HG03571 (cell line): ENCODE data around the gene POU2F3.
"Not testable (repeated sequence)": the region's sequence is repeated elsewhere in the genome, so short reads cannot be mapped to it uniquely, and the experiment has no call there.

Experiments
- ATAC-seq: cut with Tn5 transposase; IDR thresholded peaks from one replicate; pipeline ENCODE4 v1.9.1; 2021; ENCODE audit not compliant: unreplicated experiment

The POU2F3 gene

DNA sequence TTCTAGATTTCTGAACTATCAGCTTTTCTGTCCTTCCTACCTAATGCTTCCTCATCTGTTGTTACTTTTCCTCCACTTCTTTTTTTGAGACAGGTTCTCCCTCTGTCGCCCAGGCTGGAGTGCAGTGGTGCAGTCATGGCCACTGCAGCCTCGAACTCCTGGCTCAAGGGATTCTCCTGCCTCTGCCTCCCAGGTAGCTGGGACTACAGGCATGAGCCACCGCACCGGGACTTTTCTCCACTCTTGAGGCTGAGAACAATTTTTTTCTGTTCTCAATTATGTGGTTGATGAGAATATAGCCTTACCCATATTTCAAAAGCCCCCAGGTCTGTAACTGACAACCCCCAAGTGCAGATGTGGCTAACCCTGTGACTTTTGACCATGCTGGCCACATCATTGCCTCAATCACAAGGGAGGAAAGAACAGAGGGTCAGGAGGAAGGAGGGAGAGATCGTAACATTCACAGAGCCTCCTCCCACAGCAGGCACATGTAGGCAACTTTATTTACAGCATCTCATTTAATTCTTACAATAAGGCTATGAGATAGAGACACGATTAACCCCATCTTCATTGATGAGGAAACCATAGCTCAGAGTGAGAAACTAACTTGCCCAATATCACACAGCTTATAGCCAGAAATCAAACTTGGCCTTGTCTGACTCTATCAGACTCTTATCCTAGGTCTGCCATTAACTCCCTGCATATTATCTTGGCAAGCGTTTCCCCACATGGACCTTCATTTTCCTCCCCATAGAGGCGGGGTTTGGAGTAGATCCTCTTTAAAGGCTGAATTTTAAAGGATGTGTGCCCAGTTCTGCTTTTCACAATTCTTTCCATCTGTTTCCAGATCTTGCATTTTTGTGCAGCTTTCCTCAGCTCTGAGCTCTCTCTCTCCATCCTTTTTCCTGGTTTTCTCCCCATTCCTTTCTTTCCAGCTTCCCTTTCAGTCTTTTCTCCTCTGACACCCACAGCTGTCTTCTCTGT lies 9.6 kb downstream of the POU2F3 start:
- no peak for ATAC-seq

DNA sequence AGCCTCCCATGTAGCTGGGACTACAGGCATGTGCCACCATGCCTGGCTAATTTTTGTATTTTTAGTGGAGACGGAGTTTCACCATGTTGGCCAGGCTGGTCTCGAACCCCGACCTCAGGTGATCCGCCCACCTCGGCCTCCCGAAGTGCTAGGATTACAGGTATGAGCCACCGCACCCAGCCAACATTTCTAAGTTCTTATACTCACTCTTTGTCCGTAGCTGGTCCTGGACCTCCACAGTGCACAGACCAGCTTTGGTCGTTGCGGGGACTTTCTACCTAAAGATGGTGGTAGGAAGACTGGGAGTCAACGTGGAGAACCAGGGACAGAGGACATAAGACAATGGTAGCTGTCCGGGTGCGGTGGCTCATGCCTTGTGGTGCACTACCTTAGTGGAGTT lies 13.4 kb downstream of the POU2F3 start:
- ATAC-seq, result not testable (repeated sequence)

DNA sequence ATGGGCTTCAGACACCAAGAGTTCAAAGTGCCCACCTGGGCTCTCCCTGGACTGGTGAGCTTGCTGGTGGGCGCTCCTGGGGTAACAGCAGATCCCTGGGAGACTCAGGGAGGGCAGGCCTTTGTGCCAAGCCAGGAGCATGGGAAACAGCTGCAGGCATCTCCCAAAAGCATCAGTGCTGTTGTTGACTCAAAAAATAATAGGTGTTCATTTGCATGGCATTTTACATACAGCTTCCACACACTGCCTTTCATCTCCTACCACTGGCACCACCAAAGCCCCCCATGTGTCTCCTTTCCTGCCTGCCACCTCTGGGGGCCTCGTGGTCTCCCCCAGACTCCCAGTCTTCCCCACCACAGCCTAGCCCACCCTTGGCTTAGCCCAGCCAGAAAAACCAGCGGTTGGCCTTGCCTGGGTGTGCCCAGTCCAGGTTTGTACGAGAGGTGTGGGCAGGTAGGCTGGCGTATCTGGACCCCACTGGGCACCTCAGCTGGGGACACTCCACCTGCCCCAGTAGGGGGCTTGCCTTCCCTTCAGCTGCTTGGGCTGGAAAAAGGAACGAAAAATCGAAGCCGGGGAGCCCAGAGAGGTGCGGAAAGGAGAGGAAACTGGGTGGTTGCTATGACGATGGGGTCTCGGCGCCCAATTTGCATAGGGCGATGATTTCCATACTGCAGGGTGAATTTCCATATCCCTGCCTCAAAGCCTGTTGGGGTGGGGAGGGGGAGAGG lies 15.0 kb downstream of the POU2F3 start:
- no peak for ATAC-seq

DNA sequence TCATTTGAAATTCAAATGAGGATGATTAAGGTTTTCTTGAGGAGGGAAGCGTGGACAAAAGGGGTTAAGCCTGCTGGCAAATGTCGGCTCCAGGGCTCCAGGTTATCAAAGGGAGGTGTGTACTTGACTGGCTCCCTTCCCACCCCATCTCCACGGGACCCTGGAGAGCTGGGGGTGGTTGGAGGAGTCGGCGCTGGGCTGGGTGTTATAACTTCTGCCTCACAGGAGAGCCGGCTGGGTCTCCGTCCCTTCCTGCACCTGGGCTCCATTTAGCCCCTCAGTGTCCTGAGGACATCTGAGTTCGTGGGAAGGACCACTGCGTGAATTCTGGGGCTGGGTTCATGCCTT lies 15.6 kb downstream of the POU2F3 start:
- no peak for ATAC-seq

DNA sequence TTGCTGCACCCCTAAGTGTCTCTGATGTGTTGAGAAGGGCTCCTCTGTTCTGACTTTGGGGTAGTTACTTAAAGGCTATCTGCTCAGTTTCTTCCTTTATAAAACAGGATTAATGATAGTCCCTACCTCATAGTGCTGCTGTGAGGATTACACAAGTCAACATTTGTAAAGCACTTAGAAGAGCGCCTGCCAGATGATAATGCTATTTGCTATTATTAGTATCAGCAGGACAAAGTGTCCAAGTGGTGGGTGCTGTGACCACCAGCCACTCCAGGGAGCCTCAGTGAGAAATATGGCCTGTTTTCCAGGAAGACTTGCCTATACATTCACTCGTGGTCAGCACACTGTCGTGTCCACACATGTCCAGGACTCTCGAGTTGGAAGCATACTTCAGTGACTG lies 16.2 kb downstream of the POU2F3 start:
- no peak for ATAC-seq

DNA sequence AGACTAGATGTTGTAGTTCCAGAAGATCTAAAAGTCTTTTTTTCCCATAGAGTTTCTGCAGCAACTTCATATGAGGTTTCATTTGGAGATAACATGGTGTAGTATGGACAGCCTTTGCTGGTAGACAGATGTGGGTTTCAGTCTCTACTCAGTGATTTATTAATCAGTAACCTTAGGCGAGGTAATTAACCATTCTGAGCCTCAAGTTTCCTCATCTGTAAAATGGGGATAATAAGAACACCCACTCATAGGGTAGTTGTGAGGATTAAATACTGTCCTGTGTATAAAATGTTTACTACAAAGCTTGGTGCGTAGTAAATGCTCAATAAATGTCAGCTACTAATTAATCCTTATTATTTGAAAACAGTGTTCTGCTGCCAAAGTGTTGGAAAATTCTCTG lies 16.8 kb downstream of the POU2F3 start:
- ATAC-seq, result no peak

DNA sequence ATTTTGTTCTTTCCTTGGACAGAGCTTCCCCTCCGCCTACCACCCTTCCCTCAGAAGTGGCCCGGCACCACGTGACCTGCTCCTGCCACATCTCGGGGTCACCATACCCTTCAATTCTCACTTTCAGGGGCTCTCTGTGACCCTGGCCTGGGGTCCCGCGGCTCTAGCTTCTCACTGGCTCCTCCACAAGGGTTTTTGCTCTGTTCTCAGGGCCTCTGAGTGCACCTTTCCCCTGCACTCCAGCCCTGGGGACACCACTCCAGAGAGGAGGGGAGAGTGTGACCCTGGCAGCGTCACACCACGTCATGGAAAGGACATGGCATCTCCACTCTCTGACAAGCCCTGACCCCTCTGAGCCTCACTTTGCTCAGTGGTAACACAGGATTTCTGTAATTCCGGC lies 17.4 kb downstream of the POU2F3 start:
- ATAC-seq, result no peak

DNA sequence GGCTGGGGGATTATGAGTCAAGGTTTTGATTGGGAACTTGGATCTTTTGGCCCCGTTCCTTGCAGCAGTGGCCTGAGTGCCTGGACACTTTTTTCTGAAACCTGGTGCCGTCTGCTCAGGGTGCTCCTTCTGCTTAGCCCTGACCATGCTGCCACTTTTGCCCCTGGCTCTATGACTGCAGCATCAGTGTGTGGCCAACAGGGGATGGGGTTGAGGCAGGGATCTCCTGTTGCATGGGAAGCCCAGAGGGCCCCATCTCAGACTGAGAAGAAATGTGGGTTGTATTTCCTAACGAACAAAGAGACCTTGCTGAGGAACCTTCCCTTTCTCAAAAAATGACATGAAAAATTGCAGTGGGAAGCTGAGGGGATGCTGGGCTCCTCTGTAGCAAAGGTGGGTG lies 18.7 kb downstream of the POU2F3 start:
- ATAC-seq, result no peak

DNA sequence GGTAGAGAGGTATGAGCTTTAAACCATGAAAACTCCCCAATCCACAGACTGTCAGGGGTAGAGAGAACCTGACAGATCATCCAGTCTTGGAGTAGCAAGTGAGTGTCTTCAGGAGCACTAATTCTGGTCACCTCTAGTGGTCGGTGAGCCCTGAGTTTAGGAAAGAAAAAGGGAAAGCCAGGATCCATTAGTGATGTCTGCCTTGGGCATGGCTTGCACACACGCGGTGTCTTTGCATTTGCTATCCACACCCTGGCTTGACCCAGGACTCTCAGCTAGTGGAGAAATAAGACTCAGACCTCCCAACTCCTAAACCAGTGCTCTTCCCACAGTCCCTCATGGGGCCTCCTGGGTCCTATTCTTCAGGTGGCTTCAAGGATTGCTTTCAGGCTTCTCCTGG lies 19.3 kb downstream of the POU2F3 start:
- ATAC-seq, result no peak

DNA sequence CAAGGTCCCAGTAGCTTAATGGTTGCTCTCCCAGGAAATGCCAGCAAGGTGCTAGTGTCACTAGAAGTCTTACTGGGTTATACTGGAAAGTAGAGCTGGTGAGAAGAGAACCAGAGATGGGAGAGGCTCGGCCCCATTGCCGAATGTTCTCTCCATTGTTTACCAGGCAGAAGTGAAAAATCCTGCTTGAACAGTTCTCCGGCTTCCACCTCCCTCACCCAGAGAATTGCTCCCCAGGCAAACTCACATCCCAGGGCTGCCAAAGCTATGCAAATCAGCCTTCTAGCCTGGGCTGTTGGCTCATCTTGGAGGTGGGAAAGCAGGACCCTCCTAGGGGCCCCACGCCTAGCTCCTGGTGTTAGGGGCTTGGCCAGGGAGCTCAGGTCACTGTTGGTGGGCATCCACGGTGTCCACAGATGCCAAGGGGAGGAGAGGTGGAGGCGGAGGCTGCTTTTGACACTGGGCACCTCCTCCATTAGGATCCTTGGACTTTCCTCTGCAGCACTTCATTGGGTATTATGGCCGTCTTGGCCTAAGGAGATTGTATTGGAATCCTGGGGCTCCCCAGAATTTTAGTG lies 20.1 kb downstream of the POU2F3 start:
- no peak for ATAC-seq

DNA sequence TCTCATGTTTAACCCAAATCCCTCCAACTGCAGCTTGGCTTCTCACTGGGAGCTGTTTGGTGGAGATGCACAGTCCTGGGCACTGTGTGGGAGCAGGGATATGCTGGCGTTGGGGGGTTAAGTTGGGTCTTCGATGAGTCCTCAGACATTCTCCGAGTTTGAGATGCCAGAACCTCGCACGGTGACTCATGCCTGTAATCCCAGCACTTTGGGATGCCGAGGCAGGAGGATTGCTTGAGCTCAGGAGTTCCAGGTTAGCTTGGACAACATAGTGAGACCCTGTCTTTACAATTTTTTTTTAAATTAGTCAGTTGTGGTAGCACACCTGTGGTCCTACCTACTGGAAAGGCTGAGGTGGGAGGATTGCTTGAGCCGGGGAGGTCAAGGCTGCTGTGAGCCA lies 20.7 kb downstream of the POU2F3 start:
- ATAC-seq, result no peak

DNA sequence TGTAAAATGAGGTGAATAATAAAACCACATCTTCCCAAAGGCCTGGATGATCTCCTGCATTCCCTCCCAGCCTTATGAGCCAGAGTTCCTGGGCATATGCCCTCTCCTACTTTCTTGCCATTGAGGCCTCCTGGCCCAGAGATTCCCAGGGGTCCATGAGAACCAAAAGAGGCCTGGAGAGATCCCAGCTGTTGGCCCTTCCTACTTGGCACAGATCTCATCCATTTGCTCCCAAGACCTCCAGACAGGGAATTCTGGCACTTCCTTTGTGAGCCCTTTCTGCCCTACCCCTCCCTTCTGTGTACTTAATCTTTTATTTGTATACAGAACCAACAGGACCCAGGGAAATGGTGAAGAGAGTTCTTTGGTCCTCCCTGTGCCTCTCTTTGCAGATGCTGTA lies 21.4 kb downstream of the POU2F3 start:
- ATAC-seq, result no peak

DNA sequence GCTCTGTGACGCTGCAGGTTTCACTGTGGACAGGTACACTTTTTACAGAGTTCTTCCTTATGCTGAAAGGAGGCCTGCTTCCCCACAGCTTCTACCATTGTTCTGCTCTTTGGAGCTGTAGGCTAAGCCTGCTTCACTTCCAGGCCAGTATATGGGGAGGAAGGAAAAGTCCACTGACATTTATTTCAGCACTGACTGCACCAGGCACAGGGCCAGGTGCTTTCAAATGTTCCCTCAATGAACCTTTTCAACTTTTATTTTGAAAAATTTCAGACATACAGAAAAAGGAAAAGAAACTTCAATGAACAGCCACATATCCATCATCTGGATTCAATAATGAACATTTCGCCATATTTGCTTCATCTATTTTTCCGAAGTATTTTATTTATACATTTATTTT lies 22.0 kb downstream of the POU2F3 start:
- ATAC-seq, result no peak

DNA sequence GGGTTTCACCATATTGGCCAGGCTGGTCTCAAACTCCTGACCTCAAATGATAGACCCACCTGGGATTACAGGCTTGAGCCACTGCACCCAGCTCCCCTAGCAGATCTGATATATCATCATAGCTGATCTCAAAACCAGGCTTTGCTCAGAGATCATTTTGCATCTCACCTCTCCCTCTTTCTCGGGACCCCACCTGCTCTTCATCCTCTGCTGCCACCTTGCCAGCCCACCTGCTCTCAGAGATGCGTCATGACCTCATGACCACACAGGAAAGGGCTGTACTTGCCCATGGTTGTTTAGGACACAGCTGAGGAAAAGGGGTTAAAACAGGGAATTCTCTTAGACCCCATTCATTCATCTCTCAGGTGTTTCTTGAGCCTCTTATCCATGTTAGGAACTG lies 27.4 kb downstream of the POU2F3 start:
- no peak for ATAC-seq

DNA sequence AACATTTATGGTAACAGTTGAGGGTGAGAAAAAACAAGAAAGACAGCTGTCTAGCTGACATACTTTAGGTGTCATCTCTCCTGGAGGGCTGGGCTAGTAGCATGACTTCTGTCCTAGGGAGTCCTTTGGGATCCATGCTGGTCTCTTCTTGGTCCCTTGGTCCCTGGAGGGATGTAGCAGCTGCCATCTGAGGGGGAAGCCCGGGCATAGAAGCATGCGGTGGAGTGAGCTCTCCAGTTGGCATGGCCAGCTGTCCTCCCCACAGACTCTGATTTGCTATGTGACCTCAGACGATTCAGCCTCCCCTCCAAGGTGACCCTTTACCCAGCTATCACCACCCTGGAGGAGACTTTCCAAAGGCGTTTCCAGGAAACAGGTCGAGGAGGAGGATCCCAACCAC lies 28.7 kb downstream of the POU2F3 start:
- ATAC-seq, result no peak

DNA sequence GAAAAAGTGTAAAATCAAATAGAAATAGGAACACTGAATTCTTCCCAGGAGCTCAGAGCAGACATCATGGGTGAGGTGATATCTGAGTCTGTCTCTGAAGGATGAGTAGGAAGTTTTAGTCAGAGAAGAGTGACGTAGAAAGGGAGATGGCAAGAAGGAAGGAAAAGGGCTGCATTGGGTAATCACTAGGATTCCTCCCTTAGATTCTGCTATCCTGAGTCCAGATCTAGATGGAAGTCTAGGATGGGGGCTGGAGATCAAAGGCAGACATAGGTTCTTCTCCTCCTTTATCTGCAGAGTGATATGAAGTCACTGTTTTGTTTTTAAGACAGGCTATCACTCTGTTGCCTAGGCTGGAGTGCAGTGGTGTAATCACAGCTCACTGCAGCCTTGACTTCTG lies 30.4 kb downstream of the POU2F3 start:
- ATAC-seq, result no peak

DNA sequence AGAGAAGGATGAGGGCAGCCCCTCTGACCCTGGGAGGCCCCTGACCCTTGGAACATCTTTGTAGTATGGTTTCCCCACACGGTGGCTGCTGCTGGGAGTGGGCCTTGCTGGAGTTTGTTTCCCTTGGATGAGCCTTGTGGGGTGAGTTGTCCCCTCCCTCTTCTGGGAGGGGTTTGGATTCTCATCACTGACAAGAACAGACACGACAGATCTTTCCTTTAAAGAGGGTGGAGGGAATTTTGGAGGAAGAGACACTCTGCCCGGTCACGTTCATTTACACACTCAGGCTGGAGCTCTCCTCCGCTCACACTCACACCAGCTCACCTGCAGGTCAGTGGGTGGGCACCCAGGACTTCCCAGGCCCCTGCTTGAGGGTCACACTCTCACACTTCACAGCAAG lies 31.7 kb downstream of the POU2F3 start:
- no peak for ATAC-seq

DNA sequence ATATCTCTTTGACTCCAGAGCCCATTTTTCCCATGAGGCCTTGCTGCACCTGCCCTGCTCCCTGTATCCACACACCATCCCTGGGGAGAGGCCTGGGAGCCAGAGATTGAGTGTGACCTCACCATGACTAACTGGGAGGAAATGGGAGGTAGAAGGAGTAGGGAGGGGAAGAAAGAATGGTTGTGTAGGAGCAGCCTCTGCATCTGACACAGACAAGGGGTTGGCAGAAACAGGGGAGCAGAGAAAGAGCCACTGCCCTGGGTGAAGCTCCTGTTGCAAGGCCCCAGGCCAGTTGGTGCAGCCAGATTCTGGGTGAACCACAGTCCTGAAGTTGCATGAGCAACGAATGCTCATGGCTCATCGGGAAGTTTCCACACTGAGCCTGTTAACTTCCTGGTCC lies 32.4 kb downstream of the POU2F3 start:
- ATAC-seq, result no peak

DNA sequence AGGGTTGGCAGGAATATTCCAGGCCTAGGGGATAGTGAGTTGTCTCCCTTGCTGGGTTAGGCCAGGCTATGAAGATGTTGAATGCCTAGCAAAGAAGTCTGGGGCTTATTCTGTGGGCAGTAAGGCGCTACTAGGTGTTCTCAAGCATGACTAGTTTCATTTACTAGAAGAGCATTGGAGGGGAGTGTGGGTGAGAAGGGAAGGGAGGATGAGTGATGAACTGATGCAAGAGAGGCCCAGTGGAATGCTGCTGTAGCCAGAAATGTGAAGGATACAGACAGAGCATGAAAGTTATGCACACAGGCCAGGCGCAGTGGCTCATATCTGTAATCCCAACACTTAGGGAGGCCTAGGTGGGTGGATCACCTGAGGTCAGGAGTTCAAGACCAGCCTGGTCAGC lies 33.5 kb downstream of the POU2F3 start:
- ATAC-seq, result no peak

DNA sequence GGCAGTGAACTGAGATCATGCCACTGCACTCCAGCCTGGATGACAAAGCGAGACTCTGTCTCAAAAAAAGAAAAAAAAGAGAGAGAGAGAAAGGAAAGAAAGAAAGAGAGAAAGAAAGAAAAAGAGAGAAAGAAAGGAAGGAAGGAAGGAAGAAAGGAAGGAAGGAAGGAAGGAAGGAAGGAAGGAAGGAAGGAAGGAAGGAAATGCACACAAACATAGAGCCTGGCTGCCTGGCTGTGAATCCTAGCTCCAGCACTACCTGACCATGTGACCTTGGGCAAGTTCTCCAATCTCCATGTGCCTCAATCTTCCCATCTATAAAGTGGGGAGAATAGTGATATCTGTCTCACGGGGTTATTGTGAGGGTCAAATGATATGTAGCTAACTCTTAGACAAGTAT lies 34.0 kb downstream of the POU2F3 start:
- not testable (repeated sequence) for ATAC-seq

DNA sequence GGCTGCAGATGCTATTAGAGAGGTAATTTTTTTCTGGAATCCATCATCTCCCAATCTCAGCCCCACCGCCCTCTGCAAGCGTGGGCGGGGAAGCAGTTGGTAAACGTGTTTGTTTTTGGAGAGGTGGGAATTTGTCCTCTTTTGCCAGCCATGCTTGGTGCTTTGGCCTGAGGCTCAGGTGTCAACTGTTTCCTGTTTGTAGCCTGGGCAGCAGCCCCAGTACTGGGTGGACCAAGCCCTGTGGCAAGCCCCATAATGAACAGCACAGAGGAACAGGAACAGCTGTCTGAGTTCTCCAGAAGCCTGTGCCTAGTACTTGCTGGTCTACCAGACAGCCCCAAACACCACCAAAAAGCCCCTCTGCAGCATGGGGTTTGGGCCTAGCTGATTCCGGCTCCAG lies 39.6 kb downstream of the POU2F3 start:
- no peak for ATAC-seq

DNA sequence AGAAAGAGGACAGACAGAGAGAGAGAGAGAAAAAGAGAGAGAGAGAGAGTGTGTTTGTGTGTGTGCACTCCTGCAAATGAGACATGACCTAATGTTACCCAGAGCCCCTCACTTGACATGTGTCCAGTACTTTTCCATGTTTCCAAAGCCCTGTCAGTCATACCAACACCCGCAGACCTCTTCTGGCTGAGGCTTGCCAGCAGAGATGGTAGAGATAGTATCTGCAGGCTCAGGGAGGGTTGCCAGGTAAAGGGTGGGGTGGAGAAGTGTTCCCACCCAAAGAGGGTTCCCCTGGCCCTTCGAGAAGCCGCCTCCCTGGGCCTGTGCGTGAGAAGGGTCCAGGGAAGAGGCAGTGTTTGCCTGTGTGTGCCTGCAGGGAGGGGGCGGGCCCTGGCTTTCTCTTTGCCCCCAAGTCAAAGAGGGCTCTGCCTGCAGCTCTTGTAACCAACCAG lies 40.7 kb downstream of the POU2F3 start:
- no peak for ATAC-seq
